A549 (cell line): ENCODE results near the gene HAND1. TPM values are rescaled to one million over a fixed set of nuclear protein-coding genes. Genes with fewer than 3 reads are reported as not detected.

Source experiments
- ATAC-seq, 2 experiments: fragments of 200-7000 bp in 1 of 2; fragments of >200 bp in 1 of 2; cut with Nextera tagmentation in 1 of 2; cut with Tn5 transposase in 1 of 2; 3 replicates each; pipeline versions ENCODE4 v1.8.0 to v1.9.1; 2018 to 2020; ENCODE audit warnings: mild to moderate bottlenecking in 1 of 2, moderate library complexity in 1 of 2
- CTCF ChIA-PET: fragments of 300-600 bp; sonication (Branson Sonifier 250); formaldehyde crosslinking; extraction: SDS; loops from one replicate; lab custom pipeline; 2021; ENCODE audit warnings: antibody characterized with exemption, inconsistent platforms; lab: Yijun Ruan, JAX
- POLR2A ChIA-PET: fragments of 350-600 bp; formaldehyde crosslinking; extraction: SDS; loops from one replicate; lab custom pipeline; 2021; ENCODE audit warnings: antibody characterized with exemption, inconsistent platforms; lab: Yijun Ruan, JAX
- DNase-seq, 2 experiments: peaks; one replicate each; pipeline versions ENCODE4 v3.0.0 to v3.0.0-alpha.2; 2011 to 2016; ENCODE audit warnings: low read depth in 1 of 2, low spot score in 1 of 2
- FAIRE-seq: peaks from 2 replicates; lab custom pipeline; 2011; peaks lifted over from hg19 to GRCh38; lab: Jason Lieb, UNC
- H3K27ac ChIP-seq, 2 experiments: fragments of >200 bp; sonication (Bioruptor Twin); formaldehyde crosslinking; 3 replicates each; pipeline ENCODE4 v1.5.1; 2016 to 2017
- H3K4me1 ChIP-seq: fragments of >200 bp; sonication (Bioruptor Twin); formaldehyde crosslinking; 3 replicates; pipeline ENCODE4 v1.6.1; 2016
- H3K4me2 ChIP-seq: fragments of >200 bp; sonication (Bioruptor Twin); formaldehyde crosslinking; 3 replicates; pipeline ENCODE4 v1.6.1; 2016
- H3K4me3 ChIP-seq: fragments of >200 bp; sonication (Bioruptor Twin); formaldehyde crosslinking; 3 replicates; pipeline ENCODE4 v1.5.1; 2016
- H3K9me3 ChIP-seq: fragments of >200 bp; sonication (Bioruptor Twin); formaldehyde crosslinking; 3 replicates; pipeline ENCODE4 v1.6.1; 2016
- EHMT2 ChIP-seq: fragments of 200-600 bp; sonication (generic); IDR thresholded peaks from 2 replicates; pipeline ENCODE4 v1.6.1; 2016; ENCODE audit warnings: antibody characterized with exemption, low read depth, mild to moderate bottlenecking, moderate library complexity
- EP300 ChIP-seq, 2 experiments: fragments of >200 bp; sonication (Bioruptor Twin); formaldehyde crosslinking; IDR thresholded peaks; 2 replicates in 1 of 2; 3 replicates in 1 of 2; pipeline ENCODE4 v1.6.1; 2016 to 2017
- FOSB ChIP-seq: fragments of 250-450 bp; sonication (Bioruptor Pico); IDR thresholded peaks from 2 replicates; pipeline ENCODE4 v1.5.0; 2020; ENCODE audit warnings: mild to moderate bottlenecking, moderate library complexity
- HEYL ChIP-seq: fragments of 250-450 bp; sonication (Bioruptor Pico); IDR thresholded peaks from 2 replicates; pipeline ENCODE4 v1.8.0; 2021; ENCODE audit warnings: mild to moderate bottlenecking, moderate library complexity
- HOXB13 ChIP-seq: fragments of 250-450 bp; sonication (Bioruptor Pico); IDR thresholded peaks from 2 replicates; pipeline ENCODE4 v1.5.0; 2020; ENCODE audit warnings: low read depth, mild to moderate bottlenecking, moderate library complexity
- KDM1A ChIP-seq: fragments of 200-600 bp; sonication (generic); IDR thresholded peaks from 2 replicates; pipeline ENCODE4 v1.6.1; 2016; ENCODE audit warnings: low read depth, mild to moderate bottlenecking
- MAX ChIP-seq: IDR thresholded peaks from 2 replicates; pipeline ENCODE4 v1.6.1; 2012
- MAZ ChIP-seq: fragments of 150-350 bp; IDR thresholded peaks from 2 replicates; pipeline ENCODE4 v1.6.1; 2014; ENCODE audit warnings: antibody characterized with exemption, low read depth, low read length, borderline replicate concordance
- NFE2L2 ChIP-seq: fragments of 150-350 bp; conservative IDR thresholded peaks from 2 replicates; pipeline ENCODE4 v1.6.1; 2014; ENCODE audit warnings: low read length
- NPAS2 ChIP-seq: fragments of 250-450 bp; sonication (Bioruptor Pico); IDR thresholded peaks from 2 replicates; pipeline ENCODE4 v1.8.0; 2022; ENCODE audit warnings: mild to moderate bottlenecking, moderate library complexity, borderline replicate concordance
- POLR2A ChIP-seq: IDR thresholded peaks from 2 replicates; pipeline ENCODE4 v1.6.1; 2012; ENCODE audit warnings: mild to moderate bottlenecking, low read length
- RARB ChIP-seq: fragments of 250-450 bp; sonication (Bioruptor Pico); IDR thresholded peaks from 2 replicates; pipeline ENCODE4 v1.8.0; 2021; ENCODE audit warnings: mild to moderate bottlenecking, moderate library complexity
- RFX5 ChIP-seq: fragments of 450-650 bp; IDR thresholded peaks from 2 replicates; pipeline ENCODE4 v1.7.1; 2014; ENCODE audit warnings: antibody characterized with exemption, mild to moderate bottlenecking, moderate library complexity
- RNF2 ChIP-seq: fragments of 200-600 bp; sonication (generic); IDR thresholded peaks from 2 replicates; pipeline ENCODE4 v1.6.1; 2016; ENCODE audit warnings: low read depth, mild to moderate bottlenecking, antibody characterized with exemption, moderate library complexity, borderline replicate concordance
- SMC3 ChIP-seq: fragments of >200 bp; sonication (Bioruptor Twin); formaldehyde crosslinking; IDR thresholded peaks from 3 replicates; pipeline ENCODE4 v1.6.1; 2018; ENCODE audit warnings: inconsistent platforms
- SREBF2 ChIP-seq: fragments of 450-650 bp; IDR thresholded peaks from 2 replicates; pipeline ENCODE4 v1.6.1; 2014; ENCODE audit warnings: mild to moderate bottlenecking, moderate library complexity
- ZFP36 ChIP-seq: fragments of 450-650 bp; IDR thresholded peaks from 2 replicates; pipeline ENCODE4 v1.6.1; 2014; ENCODE audit warnings: borderline replicate concordance; ENCODE audit not compliant: partially characterized antibody
- ZSCAN20 ChIP-seq: fragments of 250-450 bp; sonication (Bioruptor Pico); IDR thresholded peaks from 2 replicates; pipeline ENCODE4 v1.8.0; 2022; ENCODE audit warnings: mild to moderate bottlenecking, moderate library complexity
- WGBS: methylation state at CpG from one replicate; pipeline ENCODE4 v1.1.6; 2017; ENCODE audit errors: missing lambda C conversion rate; 5-methylcytosine and 5-hydroxymethylcytosine counted together
- polyA plus RNA-seq, 4 experiments: library from polyadenylated mRNA; depleted of rRNA in 3 of 4; stranded (reverse); fragments of >200 nt; fragmentation: RNase III in 1 of 4; extraction: RNeasy Plus Mini Kit Qiagen cat#74134 plus additional on column Dnase treatment in 1 of 4; gene quantifications; 2 replicates in 3 of 4; 3 replicates in 1 of 4; pipeline ENCODE4 v1.2.3, GENCODE V29; 2011 to 2017
- TF ChIP-seq, protein P1 (sequence below): fragments of 250-450 bp; sonication (Bioruptor Pico); IDR thresholded peaks from 2 replicates; pipeline ENCODE4 v1.5.0; 2020; ENCODE audit warnings: low read depth, mild to moderate bottlenecking, moderate library complexity
- TF ChIP-seq, protein P2 (sequence below): fragments of 150-350 bp; IDR thresholded peaks from 2 replicates; pipeline ENCODE4 v1.6.1; 2014; ENCODE audit warnings: low read depth, mild to moderate bottlenecking, low read length
- TF ChIP-seq, protein P3 (sequence below): fragments of 200-600 bp; sonication (generic); IDR thresholded peaks from 2 replicates; pipeline ENCODE4 v1.6.1; 2016; ENCODE audit warnings: antibody characterized with exemption, mild to moderate bottlenecking, moderate library complexity
- TF ChIP-seq, protein P4 (sequence below): fragments of 450-650 bp; IDR thresholded peaks from 2 replicates; pipeline ENCODE4 v1.6.1; 2014; ENCODE audit warnings: antibody characterized with exemption

The HAND1 gene
- polyA plus RNA-seq, 2 of the 4 experiments (the other 2 are of a cell fraction) = 0.04 TPM; not detected in 1

- TF ChIP-seq, protein P1, sequence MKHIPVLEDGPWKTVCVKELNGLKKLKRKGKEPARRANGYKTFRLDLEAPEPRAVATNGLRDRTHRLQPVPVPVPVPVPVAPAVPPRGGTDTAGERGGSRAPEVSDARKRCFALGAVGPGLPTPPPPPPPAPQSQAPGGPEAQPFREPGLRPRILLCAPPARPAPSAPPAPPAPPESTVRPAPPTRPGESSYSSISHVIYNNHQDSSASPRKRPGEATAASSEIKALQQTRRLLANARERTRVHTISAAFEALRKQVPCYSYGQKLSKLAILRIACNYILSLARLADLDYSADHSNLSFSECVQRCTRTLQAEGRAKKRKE = no peak
- TF ChIP-seq MAX (no peak), KDM1A (no peak), SMC3 (no peak), ZSCAN20 (CRISPR knock-in tag) (no peak), EHMT2 (no peak), SREBF2 (no peak), HOXB13 (no peak), POLR2A (no peak)
- TF ChIP-seq, protein P2, sequence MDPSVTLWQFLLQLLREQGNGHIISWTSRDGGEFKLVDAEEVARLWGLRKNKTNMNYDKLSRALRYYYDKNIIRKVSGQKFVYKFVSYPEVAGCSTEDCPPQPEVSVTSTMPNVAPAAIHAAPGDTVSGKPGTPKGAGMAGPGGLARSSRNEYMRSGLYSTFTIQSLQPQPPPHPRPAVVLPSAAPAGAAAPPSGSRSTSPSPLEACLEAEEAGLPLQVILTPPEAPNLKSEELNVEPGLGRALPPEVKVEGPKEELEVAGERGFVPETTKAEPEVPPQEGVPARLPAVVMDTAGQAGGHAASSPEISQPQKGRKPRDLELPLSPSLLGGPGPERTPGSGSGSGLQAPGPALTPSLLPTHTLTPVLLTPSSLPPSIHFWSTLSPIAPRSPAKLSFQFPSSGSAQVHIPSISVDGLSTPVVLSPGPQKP = no peak
Observed at GRCh38 chr5:154437281-154437965, 40.6 kb downstream of the HAND1 start (continued).

DNA sequence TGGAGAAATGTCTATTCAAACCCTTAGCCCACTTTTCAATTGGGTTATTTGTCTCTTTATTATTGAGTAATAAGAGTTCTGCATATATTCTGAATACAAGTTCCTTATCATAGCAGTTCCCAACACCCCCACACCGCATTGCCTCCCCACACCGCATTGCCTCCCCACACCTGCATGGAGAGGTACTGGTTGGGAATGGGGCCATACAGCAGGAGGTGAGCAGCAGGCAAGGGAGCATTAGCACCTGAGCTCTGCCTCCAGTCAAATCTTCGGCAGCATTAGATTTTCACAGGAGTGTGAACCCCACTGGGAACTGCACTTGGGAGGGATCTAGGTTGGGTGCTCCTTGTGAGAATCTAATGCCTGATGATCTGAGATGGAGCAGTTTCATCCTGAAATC, 42.8 kb downstream of the HAND1 start:
- TF ChIP-seq, protein P3, sequence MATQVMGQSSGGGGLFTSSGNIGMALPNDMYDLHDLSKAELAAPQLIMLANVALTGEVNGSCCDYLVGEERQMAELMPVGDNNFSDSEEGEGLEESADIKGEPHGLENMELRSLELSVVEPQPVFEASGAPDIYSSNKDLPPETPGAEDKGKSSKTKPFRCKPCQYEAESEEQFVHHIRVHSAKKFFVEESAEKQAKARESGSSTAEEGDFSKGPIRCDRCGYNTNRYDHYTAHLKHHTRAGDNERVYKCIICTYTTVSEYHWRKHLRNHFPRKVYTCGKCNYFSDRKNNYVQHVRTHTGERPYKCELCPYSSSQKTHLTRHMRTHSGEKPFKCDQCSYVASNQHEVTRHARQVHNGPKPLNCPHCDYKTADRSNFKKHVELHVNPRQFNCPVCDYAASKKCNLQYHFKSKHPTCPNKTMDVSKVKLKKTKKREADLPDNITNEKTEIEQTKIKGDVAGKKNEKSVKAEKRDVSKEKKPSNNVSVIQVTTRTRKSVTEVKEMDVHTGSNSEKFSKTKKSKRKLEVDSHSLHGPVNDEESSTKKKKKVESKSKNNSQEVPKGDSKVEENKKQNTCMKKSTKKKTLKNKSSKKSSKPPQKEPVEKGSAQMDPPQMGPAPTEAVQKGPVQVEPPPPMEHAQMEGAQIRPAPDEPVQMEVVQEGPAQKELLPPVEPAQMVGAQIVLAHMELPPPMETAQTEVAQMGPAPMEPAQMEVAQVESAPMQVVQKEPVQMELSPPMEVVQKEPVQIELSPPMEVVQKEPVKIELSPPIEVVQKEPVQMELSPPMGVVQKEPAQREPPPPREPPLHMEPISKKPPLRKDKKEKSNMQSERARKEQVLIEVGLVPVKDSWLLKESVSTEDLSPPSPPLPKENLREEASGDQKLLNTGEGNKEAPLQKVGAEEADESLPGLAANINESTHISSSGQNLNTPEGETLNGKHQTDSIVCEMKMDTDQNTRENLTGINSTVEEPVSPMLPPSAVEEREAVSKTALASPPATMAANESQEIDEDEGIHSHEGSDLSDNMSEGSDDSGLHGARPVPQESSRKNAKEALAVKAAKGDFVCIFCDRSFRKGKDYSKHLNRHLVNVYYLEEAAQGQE = no peak
- TF ChIP-seq ZFP36 (no peak), RNF2 (no peak), EP300 (IDR thresholded peaks at IDR 0.05) (no peak), ZSCAN20 (CRISPR knock-in tag) (no peak), RARB (CRISPR knock-in tag) (no peak), NPAS2 (CRISPR knock-in tag) (no peak), HEYL (no peak), FOSB (no peak), NFE2L2 (no peak), RFX5 (no peak), MAZ (no peak)
- TF ChIP-seq, protein P4, sequence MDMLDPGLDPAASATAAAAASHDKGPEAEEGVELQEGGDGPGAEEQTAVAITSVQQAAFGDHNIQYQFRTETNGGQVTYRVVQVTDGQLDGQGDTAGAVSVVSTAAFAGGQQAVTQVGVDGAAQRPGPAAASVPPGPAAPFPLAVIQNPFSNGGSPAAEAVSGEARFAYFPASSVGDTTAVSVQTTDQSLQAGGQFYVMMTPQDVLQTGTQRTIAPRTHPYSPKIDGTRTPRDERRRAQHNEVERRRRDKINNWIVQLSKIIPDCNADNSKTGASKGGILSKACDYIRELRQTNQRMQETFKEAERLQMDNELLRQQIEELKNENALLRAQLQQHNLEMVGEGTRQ = no peak
- CTCF ChIA-PET = interaction anchor here (2.4 kb wide), 1 partner anchor 30 kb away, joined by 5 read pairs; no protein-coding TSS in a partner anchor
- no peak overlapping the region for H3K27ac ChIP-seq
- WGBS = 97% methylated on average over 3 of the region's 3 CpGs
- FAIRE-seq (no peak), DNase-seq (no peak), ATAC-seq (no peak)
- H3K9me3 ChIP-seq = no peaks in the 10 kb centered on the region
- POLR2A ChIA-PET = no interaction called here
- no peak overlapping the region for H3K4me2 ChIP-seq
- no peaks in the 10 kb centered on the region for H3K4me1 ChIP-seq
- no peak overlapping the region for H3K4me3 ChIP-seq
